OCI-LY7 (cell line): ENCODE measurements around the gene GCH1.

Experiments
- EZH2phosphoT487 ChIP-seq: fragments of 200-600 bp; sonication (generic); IDR thresholded peaks from 2 replicates; pipeline ENCODE4 v1.6.1; 2018; ENCODE audit warnings: low read depth, borderline replicate concordance, mild to moderate bottlenecking, mixed run types, antibody characterized with exemption, low read length, moderate library complexity, mixed read lengths
- TF ChIP-seq, protein P1 (sequence below): fragments of 200-600 bp; sonication (generic); conservative IDR thresholded peaks from 2 replicates; pipeline ENCODE4 v1.5.1; 2014; ENCODE audit warnings: mild to moderate bottlenecking, antibody characterized with exemption, low read length, moderate library complexity, mixed read lengths

DNA sequence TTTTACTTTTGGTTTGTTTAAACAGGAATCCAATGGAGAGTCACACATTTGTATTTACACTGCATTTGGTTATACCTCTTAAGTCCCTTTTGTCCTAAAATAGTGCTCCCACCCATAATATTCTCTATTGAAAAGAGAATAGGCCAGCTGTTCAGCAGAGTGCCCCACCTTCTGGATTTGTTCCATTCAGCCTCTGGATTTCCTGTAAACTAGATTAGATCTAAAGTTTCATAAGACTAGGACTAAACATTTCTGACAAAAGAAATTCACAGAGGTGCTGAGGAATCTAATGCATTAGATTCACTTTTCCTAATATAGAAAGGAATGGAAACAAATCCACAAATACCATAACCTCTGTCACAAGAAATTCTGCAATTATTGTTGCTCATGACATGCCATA lies 38.1 kb downstream of the GCH1 start:
- TF ChIP-seq, protein P1, sequence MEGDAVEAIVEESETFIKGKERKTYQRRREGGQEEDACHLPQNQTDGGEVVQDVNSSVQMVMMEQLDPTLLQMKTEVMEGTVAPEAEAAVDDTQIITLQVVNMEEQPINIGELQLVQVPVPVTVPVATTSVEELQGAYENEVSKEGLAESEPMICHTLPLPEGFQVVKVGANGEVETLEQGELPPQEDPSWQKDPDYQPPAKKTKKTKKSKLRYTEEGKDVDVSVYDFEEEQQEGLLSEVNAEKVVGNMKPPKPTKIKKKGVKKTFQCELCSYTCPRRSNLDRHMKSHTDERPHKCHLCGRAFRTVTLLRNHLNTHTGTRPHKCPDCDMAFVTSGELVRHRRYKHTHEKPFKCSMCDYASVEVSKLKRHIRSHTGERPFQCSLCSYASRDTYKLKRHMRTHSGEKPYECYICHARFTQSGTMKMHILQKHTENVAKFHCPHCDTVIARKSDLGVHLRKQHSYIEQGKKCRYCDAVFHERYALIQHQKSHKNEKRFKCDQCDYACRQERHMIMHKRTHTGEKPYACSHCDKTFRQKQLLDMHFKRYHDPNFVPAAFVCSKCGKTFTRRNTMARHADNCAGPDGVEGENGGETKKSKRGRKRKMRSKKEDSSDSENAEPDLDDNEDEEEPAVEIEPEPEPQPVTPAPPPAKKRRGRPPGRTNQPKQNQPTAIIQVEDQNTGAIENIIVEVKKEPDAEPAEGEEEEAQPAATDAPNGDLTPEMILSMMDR: no peak
- no peak for TF ChIP-seq EZH2phosphoT487
